HG02943 (cell line): ENCODE measurements around the gene PAQR4.
"Not testable (repeated sequence)": the region's sequence is repeated elsewhere in the genome, so short reads cannot be mapped to it uniquely, and the experiment has no call there.

ENCODE experiments used
- ATAC-seq: cut with Tn5 transposase; IDR thresholded peaks from one replicate; pipeline ENCODE4 v1.9.1; 2021; ENCODE audit warnings: mild to moderate bottlenecking, low read depth, moderate library complexity; ENCODE audit not compliant: unreplicated experiment

PAQR4 gene

GRCh38 chr16:2942045-2942444 lies 27.1 kb upstream of the PAQR4 start:
- no peak for ATAC-seq

- ATAC-seq, result not testable (repeated sequence)
Observed at GRCh38 chr16:2943716-2944115, 25.4 kb upstream of the PAQR4 start.

- no peak for ATAC-seq
Observed at GRCh38 chr16:2946649-2947048, 22.5 kb upstream of the PAQR4 start.

- ATAC-seq, result no peak
Observed at GRCh38 chr16:2948807-2949704, 20.1 kb upstream of the PAQR4 start.

- no peak for ATAC-seq
Observed at GRCh38 chr16:2949705-2950352, 19.3 kb upstream of the PAQR4 start.

GRCh38 chr16:2950353-2950724 lies 18.8 kb upstream of the PAQR4 start:
- ATAC-seq, result no peak

GRCh38 chr16:2950773-2951172 lies 18.4 kb upstream of the PAQR4 start:
- ATAC-seq, result no peak

GRCh38 chr16:2952679-2953078 lies 16.5 kb upstream of the PAQR4 start:
- ATAC-seq, result no peak

- no peak for ATAC-seq
Observed at GRCh38 chr16:2953706-2954627, 15.2 kb upstream of the PAQR4 start.

GRCh38 chr16:2954656-2955381 lies 14.3 kb upstream of the PAQR4 start:
- no peak for ATAC-seq

GRCh38 chr16:2955438-2955778 lies 13.7 kb upstream of the PAQR4 start:
- ATAC-seq, result no peak

- ATAC-seq, result no peak
Observed at GRCh38 chr16:2955779-2956578, 13.2 kb upstream of the PAQR4 start.

- no peak for ATAC-seq
Observed at GRCh38 chr16:2956579-2956956, 12.6 kb upstream of the PAQR4 start.

GRCh38 chr16:2959206-2959605 lies 9.9 kb upstream of the PAQR4 start:
- no peak for ATAC-seq

GRCh38 chr16:2960183-2961010 lies 8.8 kb upstream of the PAQR4 start:
- no peak for ATAC-seq

GRCh38 chr16:2962334-2963073 lies 6.6 kb upstream of the PAQR4 start:
- ATAC-seq, result no peak

- no peak for ATAC-seq
Observed at GRCh38 chr16:2963074-2963722, 6.0 kb upstream of the PAQR4 start.
